NCI-H2171 (cell line): ENCODE data around the gene ADPRHL1.
A peak's percentile ranks its signal among the peaks of the same experiment; 100 is the strongest.
"Not testable (repeated sequence)": the region's sequence is repeated elsewhere in the genome, so short reads cannot be mapped to it uniquely, and the experiment has no call there.

Source experiments
- DNase-seq: peaks from one replicate; lab custom pipeline; 2025; lab: John Stamatoyannopoulos, UW

ADPRHL1 gene

GRCh38 chr13:113402471-113403254, 50.6 kb downstream of the ADPRHL1 start:
- no peak for DNase-seq

DNA sequence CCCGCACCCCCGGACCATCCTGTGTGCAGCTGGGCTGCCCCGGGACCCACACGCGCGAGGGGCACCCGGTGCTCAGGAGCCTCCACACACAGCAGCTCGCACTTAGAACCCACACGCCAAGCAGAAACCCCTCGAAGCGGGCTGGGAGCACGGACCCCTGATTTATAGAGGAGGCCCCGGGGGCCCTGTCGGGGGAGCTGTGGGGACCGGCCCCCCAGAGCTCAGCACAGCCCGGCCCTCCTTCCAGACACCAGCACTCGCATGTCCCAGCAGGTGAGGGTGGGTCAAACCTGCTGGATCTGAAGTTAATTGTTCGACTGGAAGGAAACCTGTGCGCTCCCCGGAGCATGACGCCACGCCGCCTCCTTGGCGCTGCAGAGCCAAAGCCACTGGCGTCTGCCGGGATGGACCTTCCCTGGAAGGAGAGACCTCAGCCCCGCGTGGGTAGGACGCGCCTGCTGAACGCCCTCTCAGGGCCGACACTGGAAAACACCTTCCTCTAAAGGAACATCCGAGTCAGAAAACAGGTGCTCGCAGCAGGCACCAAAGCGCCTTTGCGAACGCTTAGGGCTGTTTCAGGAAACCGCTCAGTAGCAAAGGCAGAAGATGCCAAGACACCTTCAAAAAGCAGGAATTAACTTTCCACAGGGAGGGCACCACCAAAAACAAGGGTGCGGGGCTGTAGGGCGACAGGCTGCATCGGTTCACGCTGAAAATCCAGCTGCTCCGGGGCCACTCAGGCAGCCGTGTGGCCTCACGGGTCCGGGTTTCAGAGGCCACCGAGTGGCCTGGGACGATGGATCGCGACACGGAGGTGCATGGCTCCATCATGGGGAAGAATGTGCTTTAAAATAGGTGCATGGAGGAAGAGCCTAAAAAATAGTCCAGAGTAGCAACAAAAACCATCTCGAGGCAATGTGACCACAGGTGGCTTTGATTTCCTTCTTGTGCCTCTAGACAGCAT, 51.6 kb downstream of the ADPRHL1 start:
- no peak for DNase-seq

GRCh38 chr13:113400621-113401451, 52.5 kb downstream of the ADPRHL1 start:
- no peak for DNase-seq

DNA sequence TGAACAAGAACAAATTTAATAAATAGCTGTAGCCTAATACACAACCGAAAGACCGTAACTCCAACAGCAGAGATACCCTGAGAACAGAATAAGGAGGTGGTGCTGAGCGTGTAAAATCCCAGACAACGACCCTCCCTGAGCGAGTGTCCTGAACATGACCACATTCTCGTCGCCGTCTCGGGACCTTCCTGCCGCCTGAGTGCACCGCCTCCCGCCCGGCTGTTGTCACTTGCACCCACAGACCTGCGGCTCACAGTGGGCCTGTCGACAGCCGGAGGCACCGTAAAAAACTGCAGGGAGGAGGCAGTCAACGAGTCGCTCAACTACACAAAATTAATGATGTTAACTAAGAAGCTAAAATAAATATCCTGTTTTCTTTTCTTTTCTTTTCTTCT, 53.5 kb downstream of the ADPRHL1 start:
- DNase-seq: no peak

DNA sequence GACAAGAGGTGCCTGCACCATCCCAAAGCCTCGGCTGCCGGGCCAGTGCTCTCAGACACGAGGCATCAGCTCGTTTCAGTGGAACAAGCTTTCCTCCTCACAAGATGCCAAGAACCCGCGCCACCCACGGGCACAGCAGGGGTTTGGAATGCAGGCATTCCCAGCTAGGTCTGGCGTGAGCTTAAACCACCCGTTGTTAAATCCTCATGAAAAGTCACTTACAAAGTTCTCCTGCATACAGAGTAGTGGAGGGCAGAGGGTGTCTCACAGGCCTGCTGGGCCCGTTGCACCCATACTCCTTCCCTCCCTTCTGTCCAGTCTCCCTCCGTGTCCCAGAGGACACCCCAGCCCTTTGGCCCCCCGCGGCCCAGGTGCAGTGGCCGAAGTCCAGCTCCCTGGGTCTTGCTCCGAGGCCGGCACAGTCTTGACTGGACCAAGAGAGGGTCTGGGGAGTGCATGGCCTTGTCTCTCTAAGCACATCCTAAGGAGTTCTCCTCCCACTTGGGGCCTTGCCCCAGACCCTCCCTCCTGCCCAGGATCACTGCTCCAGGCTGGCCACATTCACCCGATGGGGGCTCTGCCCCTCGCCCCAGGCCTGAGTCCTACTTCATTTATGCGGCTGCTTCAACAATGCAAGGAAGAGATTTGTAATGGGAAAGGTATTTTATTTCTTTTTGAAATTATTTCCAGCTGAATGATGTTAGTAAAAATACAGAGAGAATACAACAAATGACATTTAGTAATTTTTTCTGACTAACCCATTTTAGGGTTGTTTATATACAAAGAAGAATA, 54.1 kb downstream of the ADPRHL1 start:
- DNase-seq: no peak

DNA sequence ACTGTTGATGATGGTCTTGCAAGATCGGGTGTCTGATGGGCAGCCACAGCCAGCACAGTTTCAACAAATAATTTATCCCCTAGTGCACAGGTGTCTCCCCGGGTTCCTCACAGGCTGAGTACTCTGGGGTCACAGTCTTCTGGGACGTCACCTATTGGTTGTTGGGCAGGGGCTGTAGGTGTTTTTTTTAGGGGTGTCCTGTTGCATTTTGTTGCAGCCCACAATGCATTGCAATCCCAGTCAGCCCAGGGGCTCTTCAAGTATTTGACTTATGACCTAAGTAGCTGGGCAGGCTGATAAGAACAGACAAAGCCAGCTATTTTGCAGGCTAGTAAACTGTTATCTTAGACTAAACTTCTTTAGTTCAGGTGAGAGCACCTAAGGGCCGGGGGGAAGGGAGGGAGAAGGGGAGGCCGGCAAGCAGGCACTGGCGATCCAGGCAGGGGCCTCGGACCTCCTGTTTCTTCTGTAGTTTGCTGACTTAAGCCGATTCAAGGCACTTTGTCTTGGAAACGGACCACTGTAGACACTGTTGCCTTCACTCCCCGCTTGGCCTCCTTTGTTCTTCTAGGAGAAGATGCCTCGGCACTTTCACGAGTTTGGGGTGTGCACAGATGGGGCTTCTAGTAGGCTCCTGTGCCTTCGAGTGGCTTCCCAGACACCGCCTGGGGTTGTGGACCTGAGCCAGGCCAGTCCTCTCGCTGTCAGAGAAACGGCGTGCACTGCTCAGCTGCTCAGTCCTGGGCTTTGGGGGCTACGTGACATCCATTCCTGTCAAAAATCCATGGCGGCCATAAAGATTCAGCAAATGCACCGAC, 55.5 kb downstream of the ADPRHL1 start:
- DNase-seq: no peak

- no peak for DNase-seq
Measured at GRCh38 chr13:113394339-113394640, 59.0 kb downstream of the ADPRHL1 start.

GRCh38 chr13:113393563-113394338, 59.5 kb downstream of the ADPRHL1 start:
- peak; percentile 88 for DNase-seq

DNA sequence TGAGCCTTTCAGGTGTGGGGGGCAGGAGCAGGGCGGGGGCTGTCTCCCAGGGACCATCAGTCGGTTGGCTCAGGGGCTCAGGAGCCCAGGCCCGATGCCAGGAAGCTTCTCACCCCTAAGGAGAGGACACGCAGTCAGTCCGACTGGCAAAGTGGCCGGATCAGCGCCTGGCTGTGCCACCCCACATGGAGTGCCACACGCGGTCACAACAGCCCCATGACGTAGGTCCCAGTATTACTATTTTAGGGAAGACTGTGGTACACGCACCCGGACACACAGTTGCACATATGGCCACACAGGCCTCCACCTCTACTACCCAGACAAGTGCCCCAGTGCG, 60.1 kb downstream of the ADPRHL1 start:
- no peak for DNase-seq

- DNase-seq: no peak
Measured at GRCh38 chr13:113390874-113391497, 62.3 kb downstream of the ADPRHL1 start.

DNA sequence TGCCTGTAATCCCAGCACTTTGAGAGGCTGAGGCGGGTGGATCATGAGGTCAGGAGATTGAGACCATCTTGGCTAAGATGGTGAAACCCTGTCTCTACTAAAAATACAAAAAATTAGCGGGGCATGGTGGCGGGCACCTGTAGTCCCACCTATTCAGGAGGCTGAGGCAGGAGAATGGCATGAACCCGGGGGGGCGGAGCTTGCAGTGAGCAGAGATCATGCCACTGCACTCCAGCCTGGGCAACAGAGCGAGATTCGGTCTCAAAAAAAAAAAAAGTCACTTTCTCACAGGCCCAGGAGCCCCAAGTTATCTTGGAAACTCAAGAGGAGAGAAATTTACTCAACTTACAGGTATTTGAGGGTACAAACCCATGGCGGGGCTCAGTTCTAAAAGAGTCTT, 63.7 kb downstream of the ADPRHL1 start:
- DNase-seq: not testable (repeated sequence)

GRCh38 chr13:113387396-113387795, 65.9 kb downstream of the ADPRHL1 start:
- no peak for DNase-seq

DNA sequence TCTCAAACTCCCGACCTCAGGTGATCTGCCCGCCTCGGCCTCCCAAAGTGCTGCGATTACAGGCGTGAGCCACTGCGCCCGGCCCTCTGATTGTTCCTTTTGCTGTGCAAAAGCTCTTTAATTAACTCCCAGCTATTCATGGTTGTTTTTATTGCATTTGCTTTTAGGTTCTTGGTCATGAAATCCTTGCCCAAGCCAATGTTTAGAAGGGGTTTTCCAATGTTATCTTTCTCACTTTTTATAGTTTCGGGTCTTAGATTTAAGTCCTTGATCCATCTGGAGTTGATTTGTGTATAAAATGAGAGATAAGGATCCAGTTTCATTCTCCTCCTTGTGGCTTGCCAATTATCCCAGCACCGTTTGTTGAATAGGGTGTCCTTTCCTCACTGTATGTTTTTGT, 70.2 kb downstream of the ADPRHL1 start:
- no peak for DNase-seq

GRCh38 chr13:113382542-113382941, 70.7 kb downstream of the ADPRHL1 start:
- DNase-seq: not testable (repeated sequence)

DNA sequence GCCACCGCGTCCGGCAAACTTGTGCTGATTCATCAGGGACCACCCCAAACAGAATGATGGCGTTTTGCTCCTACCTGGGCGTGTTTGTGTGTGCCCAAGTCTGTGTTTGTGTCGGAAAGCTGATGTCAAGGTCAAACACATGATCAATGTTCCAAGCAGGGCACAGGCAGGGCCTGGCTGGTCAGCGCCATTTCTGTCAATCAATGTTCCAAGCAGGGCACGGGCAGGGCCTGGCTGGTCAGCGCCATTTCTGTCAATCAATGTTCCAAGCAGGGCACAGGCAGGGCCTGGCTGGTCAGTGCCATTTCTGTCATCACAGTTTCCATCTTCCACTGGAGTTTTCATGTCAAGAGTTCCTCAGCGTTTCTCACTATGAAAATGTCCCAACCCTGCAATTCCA, 74.5 kb downstream of the ADPRHL1 start:
- no peak for DNase-seq

DNA sequence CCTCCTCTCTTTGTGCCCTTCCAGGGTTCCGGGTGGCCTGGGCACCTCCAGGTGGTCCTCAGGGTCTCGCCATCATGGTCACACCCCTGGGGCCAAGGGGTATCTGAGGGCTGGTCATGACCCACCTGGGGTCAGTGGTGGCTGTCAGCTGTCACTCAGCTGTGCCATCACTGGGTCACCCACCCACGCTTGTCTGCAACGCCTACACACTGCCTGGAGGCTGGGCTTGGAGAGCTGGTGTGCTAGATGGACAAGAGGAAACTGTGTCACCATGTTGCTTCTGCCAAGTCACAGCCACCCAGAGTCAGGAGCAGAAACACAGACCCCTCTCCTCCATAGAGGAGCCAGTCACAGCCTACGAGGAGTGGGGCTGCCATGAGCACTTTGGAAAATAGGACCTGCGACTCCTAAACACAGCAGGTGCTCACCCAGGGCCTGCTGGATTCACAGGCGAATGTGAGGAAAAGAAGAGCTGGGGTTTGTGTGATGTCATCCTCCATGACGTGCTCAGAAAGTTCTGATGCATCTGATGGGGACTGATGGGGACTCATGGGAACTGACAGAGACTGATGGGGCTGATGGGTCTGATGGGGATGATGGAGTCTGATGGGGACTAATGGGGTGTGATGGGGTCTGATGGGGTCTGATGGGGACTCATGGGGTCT, 78.6 kb downstream of the ADPRHL1 start:
- DNase-seq: no peak

- DNase-seq: no peak
Measured at GRCh38 chr13:113373811-113374485, 79.3 kb downstream of the ADPRHL1 start.

- DNase-seq: not testable (repeated sequence)
Measured at GRCh38 chr13:113371701-113372100, 81.6 kb downstream of the ADPRHL1 start.
